Endothelial cell of hepatic sinusoid (primary cell): ENCODE results near the gene WSB1.

Experiments used
- in situ Hi-C: cut with HindIII; loops from 2 replicates; pipeline ENCODE4 v1.10.0; 2017; ENCODE audit warnings: low sequenced_read_pairs

WSB1 gene

GRCh38 chr17:27310565-27311110, 16.7 kb downstream of the WSB1 start:
- in situ Hi-C loops = no loop called here

GRCh38 chr17:27313301-27313700, 19.4 kb downstream of the WSB1 start:
- in situ Hi-C loops = no loop called here

- in situ Hi-C loops = no loop called here
These were observed 21.4 kb downstream of the WSB1 start for GRCh38 chr17:27315322-27315721.

- in situ Hi-C loops = no loop called here
These were observed 22.0 kb downstream of the WSB1 start for GRCh38 chr17:27315796-27316465.

- in situ Hi-C loops = no loop called here
These were observed 24.3 kb downstream of the WSB1 start for GRCh38 chr17:27318228-27318627.

GRCh38 chr17:27318633-27319032, 24.7 kb downstream of the WSB1 start:
- in situ Hi-C loops = no loop called here

DNA sequence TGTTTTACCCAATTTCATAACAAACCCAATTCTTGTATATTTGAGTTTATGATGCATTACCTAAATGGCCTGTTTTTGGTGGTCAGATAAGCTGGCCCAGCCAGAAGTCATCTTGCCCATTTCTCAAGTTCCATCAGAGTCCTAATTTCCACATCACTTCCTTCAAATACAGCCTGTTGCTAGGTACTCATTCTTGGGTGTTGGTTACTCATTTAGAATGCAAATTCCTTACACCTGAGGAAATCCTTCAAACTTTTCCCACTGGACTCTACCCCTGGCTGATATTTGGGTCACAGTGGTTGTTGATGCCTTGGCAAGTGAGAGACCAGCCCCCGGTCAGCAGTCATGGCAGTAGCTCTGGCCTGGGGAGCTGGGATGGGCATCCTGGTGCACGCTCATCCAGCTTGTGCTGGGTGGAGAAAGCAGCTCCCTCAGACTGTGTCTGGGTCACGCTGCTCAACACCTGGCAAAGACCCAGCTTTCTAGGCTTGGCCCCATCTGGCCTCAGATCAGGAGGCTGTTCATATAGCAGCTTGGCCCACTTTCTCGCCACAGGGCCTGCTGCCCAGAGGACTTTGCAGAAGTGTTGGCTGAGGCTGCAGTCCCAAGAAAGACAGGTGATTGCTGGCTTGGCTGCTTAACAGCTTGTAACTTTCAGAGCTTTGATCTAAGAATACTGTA, 25.8 kb downstream of the WSB1 start:
- in situ Hi-C loops = no loop called here

GRCh38 chr17:27320222-27320560, 26.3 kb downstream of the WSB1 start:
- in situ Hi-C loops = no loop called here

DNA sequence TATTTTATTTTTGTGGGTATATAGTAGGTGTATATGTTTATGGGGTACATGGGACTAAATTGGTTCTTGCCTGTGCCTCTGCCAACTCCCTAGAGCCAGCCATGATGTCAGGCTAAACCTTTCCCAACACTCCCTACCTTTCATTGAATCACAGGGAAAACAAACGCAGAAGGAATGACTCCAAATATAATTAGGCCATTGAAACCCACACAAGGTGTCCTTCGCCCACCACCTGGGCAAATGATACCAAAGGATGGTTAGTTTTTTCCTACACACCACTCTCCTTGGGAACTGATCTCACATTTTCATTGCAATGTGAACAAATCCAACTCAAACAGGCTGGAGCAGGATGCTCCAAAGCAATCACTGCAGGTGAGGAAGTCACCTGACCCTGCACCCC, 27.5 kb downstream of the WSB1 start:
- in situ Hi-C loops = no loop called here

DNA sequence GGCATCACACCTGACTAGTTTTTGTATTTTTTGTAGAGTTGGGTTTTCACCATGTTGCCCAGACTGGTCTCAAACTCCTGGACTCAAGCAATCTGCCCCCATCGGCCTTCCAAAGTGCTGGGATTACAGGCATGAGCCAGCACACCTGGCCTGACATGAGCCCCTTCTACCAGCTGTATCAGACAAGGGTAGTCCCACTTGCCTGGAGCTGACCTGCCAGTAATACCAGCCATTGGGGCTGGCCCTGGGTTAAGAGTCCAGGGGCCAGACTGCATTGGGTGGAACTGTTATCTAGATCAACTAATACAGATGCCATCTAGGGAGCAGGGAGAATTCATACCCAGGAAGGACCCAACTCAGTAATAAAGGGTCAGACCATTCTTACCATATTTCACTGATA, 28.1 kb downstream of the WSB1 start:
- in situ Hi-C loops = no loop called here

GRCh38 chr17:27322690-27323508, 29.0 kb downstream of the WSB1 start:
- in situ Hi-C loops = no loop called here

DNA sequence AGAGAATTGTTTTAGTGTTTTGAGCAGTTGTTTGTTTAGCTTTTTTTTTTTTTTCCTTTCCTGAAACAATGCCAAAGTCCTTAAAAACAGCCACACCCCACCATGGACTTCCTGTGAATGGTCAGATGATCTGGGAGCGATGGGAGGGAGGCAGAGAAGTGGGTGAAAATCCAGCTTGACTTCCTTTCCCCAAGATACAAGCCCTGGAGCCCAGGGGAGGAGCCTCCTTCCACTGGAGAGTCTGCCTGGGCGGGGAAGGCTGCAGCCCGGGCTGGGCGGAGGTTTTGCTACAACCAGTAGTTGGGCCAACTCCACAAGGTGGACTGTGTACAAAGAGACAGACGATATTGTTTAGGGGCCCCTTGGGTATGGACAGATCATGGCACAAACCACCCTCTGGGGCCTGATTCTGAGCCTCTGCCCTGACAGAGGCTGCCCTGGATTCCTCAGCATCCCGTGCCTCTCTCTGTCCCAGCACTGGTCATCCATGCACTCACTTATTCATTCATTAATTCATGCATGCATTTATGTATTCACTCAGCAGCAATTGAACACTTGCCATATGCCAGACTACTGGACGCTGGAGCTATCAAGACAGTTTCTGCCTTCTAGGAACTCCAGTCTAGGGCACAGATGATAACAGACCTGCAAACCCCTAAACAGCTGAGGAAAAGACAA, 29.8 kb downstream of the WSB1 start:
- in situ Hi-C loops = no loop called here

GRCh38 chr17:27324771-27325339, 30.9 kb downstream of the WSB1 start:
- in situ Hi-C loops = loop anchor here (5.0 kb wide), 1 partner anchor 78 kb away; no protein-coding TSS in a partner anchor

DNA sequence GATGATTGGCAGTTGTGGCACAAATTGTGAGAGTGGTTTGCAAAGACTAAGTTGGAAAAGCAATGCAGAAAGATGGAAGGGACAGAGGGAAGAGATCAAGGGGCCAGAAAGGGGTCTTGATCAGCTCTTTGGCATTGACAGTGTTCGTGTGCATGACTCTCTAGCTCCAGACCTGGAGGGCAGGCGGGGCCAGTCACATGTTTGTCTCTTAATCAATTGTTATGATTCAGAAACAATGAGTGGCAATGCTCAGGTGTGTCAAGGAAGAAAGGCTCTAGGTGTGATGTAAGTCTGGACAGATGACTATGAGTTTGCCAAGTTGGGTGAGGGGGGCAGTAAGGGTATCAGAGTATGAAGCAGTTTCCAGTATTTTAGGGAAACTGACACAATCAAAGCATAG, 32.1 kb downstream of the WSB1 start:
- in situ Hi-C loops = loop anchor here (5.0 kb wide), 1 partner anchor 79 kb away; no protein-coding TSS in a partner anchor

- in situ Hi-C loops = loop anchor here (5.0 kb wide), 1 partner anchor 79 kb away; no protein-coding TSS in a partner anchor
These were observed 32.7 kb downstream of the WSB1 start for GRCh38 chr17:27326585-27326984.

DNA sequence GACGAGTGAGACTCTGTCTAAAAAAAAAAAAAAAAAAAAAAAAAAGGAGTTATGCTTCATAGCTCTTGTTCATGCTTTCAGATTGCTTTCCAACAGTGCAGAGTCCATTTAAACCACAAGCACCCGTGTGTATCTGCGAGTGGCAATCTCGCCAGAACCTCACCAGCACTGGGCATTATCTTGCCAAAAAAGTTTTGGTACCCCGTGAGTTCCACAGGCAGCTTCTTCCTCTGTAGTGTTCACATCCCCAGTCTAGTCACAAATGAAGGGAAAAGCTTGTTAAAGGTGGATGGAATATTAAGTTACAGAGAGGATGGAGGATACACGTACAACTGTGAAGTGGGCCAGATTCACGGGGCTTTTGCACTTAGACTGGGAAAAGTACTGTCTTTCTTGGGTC, 33.5 kb downstream of the WSB1 start:
- in situ Hi-C loops = loop anchor here (5.0 kb wide), 1 partner anchor 80 kb away; no protein-coding TSS in a partner anchor

- in situ Hi-C loops = loop anchor here (5.0 kb wide), 1 partner anchor 81 kb away; no protein-coding TSS in a partner anchor
These were observed 34.0 kb downstream of the WSB1 start for GRCh38 chr17:27327871-27328270.

DNA sequence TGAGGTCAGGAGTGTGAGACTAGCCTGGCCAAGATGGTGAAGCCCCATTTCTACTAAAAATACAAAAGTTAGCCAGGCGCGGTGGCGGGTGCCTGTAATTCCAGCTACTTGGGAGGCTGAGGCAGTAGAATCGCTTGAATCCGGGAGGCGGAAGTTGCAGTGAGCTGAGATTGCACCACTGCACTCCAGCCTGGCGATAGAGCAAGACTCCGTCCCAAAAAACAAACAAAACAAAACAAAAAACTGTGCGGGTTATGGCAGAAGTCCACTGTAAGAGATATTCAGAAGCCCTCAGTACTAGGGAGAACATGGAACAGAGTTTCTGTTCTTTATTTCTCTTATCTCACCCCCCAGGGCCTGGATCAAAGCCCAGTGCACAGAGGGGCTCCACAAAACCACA, 34.8 kb downstream of the WSB1 start:
- in situ Hi-C loops = loop anchor here (5.0 kb wide), 1 partner anchor 81 kb away; no protein-coding TSS in a partner anchor

DNA sequence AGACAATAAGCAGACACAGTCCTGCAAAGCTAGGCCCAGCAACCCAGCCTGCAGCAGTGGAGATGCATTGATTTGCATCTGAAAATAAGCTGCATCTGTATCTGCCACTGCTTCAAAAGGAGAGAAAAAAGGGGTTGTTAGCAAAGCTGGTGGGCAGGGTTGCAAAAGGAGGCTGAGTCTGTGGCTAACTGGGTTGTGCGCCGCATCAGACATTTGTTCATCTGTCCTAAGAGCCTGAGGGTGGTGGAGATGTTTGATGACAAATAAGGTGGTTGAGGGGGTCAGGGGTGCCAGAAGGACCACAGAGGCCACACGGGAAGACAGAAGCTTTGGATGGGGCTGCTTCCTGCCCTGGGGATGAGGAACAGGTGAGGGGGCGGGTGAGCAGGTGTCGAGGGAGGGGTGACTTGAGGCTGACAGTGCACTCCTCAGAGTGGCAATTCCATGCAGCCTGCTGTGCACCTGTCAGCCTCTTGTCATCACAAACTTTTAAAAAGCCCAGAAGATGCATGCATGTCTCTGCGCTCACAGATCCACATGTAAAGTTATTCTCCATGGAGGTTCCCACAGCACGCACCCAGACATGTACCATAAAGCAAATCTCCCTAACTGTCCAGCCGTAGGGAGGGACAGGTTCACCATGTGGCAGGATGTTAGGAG, 35.4 kb downstream of the WSB1 start:
- in situ Hi-C loops = loop anchor here (5.0 kb wide), 1 partner anchor 82 kb away; no protein-coding TSS in a partner anchor

DNA sequence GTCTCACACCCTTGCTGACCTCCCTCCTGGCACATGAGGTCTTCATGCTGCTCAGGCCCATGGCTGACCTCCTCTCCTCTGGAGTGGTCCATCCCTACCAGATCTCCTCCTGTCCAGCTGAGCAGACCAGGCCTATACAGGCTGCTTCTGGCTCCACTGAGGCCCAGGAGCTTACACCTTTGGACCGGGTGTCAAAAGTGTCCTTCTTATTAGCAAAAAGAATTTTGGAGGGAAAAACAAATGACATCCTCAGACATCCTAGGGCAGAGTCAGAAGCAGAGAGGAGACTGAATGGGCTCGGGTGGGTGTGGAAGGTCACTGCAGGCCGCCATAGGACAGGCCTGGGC, 38.1 kb downstream of the WSB1 start:
- in situ Hi-C loops = no loop called here
